Measurements from ENCODE around the gene STH.

Gene STH

DNA sequence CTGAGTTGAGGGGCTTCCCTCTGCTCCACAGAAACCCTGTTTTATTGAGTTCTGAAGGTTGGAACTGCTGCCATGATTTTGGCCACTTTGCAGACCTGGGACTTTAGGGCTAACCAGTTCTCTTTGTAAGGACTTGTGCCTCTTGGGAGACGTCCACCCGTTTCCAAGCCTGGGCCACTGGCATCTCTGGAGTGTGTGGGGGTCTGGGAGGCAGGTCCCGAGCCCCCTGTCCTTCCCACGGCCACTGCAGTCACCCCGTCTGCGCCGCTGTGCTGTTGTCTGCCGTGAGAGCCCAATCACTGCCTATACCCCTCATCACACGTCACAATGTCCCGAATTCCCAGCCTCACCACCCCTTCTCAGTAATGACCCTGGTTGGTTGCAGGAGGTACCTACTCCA is 26.0 kb downstream of the STH start:
- DNase-seq (ENCODE audit: extremely low read depth, low read depth), result no peak
- no peak for TF ChIP-seq CTCF (IDR thresholded peaks at IDR 0.05; ENCODE audit: low read depth, low read length)

GRCh38 chr17:46025510-46026165 is 26.6 kb downstream of the STH start:
- no peak for DNase-seq (ENCODE audit: extremely low read depth, low read depth)
- no peak for TF ChIP-seq CTCF (IDR thresholded peaks at IDR 0.05; ENCODE audit: low read depth, low read length)

DNA sequence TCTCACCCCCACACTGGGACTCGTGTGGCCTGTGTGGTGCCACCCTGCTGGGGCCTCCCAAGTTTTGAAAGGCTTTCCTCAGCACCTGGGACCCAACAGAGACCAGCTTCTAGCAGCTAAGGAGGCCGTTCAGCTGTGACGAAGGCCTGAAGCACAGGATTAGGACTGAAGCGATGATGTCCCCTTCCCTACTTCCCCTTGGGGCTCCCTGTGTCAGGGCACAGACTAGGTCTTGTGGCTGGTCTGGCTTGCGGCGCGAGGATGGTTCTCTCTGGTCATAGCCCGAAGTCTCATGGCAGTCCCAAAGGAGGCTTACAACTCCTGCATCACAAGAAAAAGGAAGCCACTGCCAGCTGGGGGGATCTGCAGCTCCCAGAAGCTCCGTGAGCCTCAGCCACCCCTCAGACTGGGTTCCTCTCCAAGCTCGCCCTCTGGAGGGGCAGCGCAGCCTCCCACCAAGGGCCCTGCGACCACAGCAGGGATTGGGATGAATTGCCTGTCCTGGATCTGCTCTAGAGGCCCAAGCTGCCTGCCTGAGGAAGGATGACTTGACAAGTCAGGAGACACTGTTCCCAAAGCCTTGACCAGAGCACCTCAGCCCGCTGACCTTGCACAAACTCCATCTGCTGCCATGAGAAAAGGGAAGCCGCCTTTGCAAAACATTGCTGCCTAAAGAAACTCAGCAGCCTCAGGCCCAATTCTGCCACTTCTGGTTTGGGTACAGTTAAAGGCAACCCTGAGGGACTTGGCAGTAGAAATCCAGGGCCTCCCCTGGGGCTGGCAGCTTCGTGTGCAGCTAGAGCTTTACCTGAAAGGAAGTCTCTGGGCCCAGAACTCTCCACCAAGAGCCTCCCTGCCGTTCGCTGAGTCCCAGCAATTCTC is 27.4 kb downstream of the STH start:
- TF ChIP-seq CTCF (IDR thresholded peaks at IDR 0.05; ENCODE audit: low read depth, low read length), result no peak
- DNase-seq (ENCODE audit: extremely low read depth, low read depth), result no peak

DNA sequence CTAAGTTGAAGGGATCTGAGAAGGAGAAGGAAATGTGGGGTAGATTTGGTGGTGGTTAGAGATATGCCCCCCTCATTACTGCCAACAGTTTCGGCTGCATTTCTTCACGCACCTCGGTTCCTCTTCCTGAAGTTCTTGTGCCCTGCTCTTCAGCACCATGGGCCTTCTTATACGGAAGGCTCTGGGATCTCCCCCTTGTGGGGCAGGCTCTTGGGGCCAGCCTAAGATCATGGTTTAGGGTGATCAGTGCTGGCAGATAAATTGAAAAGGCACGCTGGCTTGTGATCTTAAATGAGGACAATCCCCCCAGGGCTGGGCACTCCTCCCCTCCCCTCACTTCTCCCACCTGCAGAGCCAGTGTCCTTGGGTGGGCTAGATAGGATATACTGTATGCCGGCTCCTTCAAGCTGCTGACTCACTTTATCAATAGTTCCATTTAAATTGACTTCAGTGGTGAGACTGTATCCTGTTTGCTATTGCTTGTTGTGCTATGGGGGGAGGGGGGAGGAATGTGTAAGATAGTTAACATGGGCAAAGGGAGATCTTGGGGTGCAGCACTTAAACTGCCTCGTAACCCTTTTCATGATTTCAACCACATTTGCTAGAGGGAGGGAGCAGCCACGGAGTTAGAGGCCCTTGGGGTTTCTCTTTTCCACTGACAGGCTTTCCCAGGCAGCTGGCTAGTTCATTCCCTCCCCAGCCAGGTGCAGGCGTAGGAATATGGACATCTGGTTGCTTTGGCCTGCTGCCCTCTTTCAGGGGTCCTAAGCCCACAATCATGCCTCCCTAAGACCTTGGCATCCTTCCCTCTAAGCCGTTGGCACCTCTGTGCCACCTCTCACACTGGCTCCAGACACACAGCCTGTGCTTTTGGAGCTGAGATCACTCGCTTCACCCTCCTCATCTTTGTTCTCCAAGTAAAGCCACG is 28.3 kb downstream of the STH start:
- no peak for TF ChIP-seq CTCF (IDR thresholded peaks at IDR 0.05; ENCODE audit: low read depth, low read length)
- no peak for DNase-seq (ENCODE audit: extremely low read depth, low read depth)

DNA sequence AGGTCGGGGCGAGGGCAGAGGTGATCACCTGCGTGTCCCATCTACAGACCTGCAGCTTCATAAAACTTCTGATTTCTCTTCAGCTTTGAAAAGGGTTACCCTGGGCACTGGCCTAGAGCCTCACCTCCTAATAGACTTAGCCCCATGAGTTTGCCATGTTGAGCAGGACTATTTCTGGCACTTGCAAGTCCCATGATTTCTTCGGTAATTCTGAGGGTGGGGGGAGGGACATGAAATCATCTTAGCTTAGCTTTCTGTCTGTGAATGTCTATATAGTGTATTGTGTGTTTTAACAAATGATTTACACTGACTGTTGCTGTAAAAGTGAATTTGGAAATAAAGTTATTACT is 28.9 kb downstream of the STH start:
- no peak for TF ChIP-seq CTCF (IDR thresholded peaks at IDR 0.05; ENCODE audit: low read depth, low read length)
- no peak for DNase-seq (ENCODE audit: extremely low read depth, low read depth)

DNA sequence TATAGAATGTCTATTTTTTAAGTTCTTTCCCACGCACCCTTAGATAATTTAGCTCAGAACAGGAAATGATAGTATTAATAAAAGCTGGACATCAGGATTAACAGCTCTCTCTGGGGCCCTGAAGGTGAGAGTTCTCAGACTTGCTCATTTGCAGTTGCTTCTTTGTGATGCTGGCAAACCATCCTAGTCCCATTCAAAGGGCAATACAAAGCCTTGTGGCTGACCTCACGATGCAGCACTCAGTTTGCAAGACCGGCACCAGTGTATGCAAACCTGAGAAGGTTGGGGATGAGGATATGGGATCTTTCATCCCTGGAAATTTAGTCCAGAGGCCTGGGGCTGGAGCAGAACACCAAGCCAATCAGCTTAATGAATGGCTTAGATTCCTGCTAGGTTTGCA is 29.3 kb downstream of the STH start:
- no peak for TF ChIP-seq CTCF (IDR thresholded peaks at IDR 0.05; ENCODE audit: low read depth, low read length)
- DNase-seq (ENCODE audit: extremely low read depth, low read depth), result no peak

Data from AG09319 (cell line).